K562 (cell line): ENCODE data around the gene NEUROD2. TPM values are rescaled to one million over a fixed set of nuclear protein-coding genes. Genes with fewer than 3 reads are reported as not detected.

Experiments
- BMI1 ChIP-seq: fragments of 150-350 bp; IDR thresholded peaks from 2 replicates; pipeline ENCODE4 v1.6.1; 2014; ENCODE audit warnings: low read length
- E2F5 ChIP-seq: sonication (generic); formaldehyde crosslinking; IDR thresholded peaks from 2 replicates; pipeline ENCODE4 v1.8.0; 2022; ENCODE audit warnings: mild to moderate bottlenecking, missing genetic modification reagents
- ELK3 ChIP-seq: fragments of 450-650 bp; formaldehyde crosslinking; IDR thresholded peaks from 2 replicates; pipeline ENCODE4 v1.4.0; 2020; ENCODE audit warnings: mild to moderate bottlenecking
- FUS ChIP-seq: fragments of 200-400 bp; formaldehyde crosslinking; optimal IDR thresholded peaks from 2 replicates; pipeline ENCODE3; 2017; ENCODE audit warnings: low read depth, low read length
- GATAD2A ChIP-seq: fragments of 450-650 bp; IDR thresholded peaks from 2 replicates; pipeline ENCODE4 v1.6.1; 2017
- GMEB1 ChIP-seq: fragments of 250-450 bp; sonication (Bioruptor Pico); IDR thresholded peaks from 2 replicates; pipeline ENCODE4 v1.4.0; 2020; ENCODE audit warnings: mild to moderate bottlenecking
- GTF2B ChIP-seq: IDR thresholded peaks from 2 replicates; pipeline ENCODE4 v1.6.1; 2011; ENCODE audit not compliant: insufficient read length; ENCODE audit errors: extremely low read depth
- HDGF ChIP-seq: fragments of 450-650 bp; IDR thresholded peaks from 2 replicates; pipeline ENCODE4 v1.6.1; 2016
- JUNB ChIP-seq: fragments of 450-650 bp; formaldehyde crosslinking; conservative IDR thresholded peaks from 2 replicates; pipeline ENCODE4 v1.4.0; 2020; ENCODE audit warnings: mild to moderate bottlenecking
- LCOR ChIP-seq: sonication (generic); formaldehyde crosslinking; IDR thresholded peaks from 2 replicates; pipeline ENCODE4 v1.8.0; 2022; ENCODE audit warnings: mild to moderate bottlenecking, missing genetic modification reagents
- MAZ ChIP-seq, 2 experiments: fragments of 450-650 bp in 1 of 2; sonication (generic) in 1 of 2; formaldehyde crosslinking; IDR thresholded peaks in 1 of 2; conservative IDR thresholded peaks in 1 of 2; 2 replicates each; pipeline versions ENCODE4 v1.4.0 to v1.5.0; 2020; ENCODE audit warnings: mild to moderate bottlenecking in 1 of 2, missing genetic modification reagents in 1 of 2
- PHTF2 ChIP-seq: fragments of 250-450 bp; sonication (Bioruptor Pico); IDR thresholded peaks from 2 replicates; pipeline ENCODE4 v1.5.0; 2021; ENCODE audit warnings: mild to moderate bottlenecking
- PTRF ChIP-seq: fragments of 450-650 bp; IDR thresholded peaks from 2 replicates; pipeline ENCODE4 v1.6.1; 2016; ENCODE audit warnings: mild to moderate bottlenecking, missing genetic modification characterization, missing compliant biosample characterization
- SMAD1 ChIP-seq: fragments of 150-350 bp; IDR thresholded peaks from 2 replicates; pipeline ENCODE4 v1.6.1; 2014; ENCODE audit warnings: low read length, low read depth; ENCODE audit not compliant: partially characterized antibody
- SRF ChIP-seq, 2 experiments: fragments of 250-450, 450-650 bp in 1 of 2; sonication (Bioruptor Pico) in 1 of 2; sonication (generic) in 1 of 2; formaldehyde crosslinking; IDR thresholded peaks; 2 replicates each; pipeline versions ENCODE4 v1.5.0 to v1.5.1; 2020 to 2022; ENCODE audit warnings: mild to moderate bottlenecking in 1 of 2, missing genetic modification reagents in 1 of 2
- TAF9B ChIP-seq: fragments of 450-650 bp; IDR thresholded peaks from 2 replicates; pipeline ENCODE4 v1.6.1; 2018; ENCODE audit warnings: mild to moderate bottlenecking; ENCODE audit not compliant: partially characterized antibody
- TGIF2 ChIP-seq: sonication (generic); formaldehyde crosslinking; IDR thresholded peaks from 2 replicates; pipeline ENCODE4 v1.8.1; 2022; ENCODE audit warnings: mild to moderate bottlenecking, missing genetic modification reagents, moderate library complexity
- XRCC5 ChIP-seq: fragments of 200-400 bp; formaldehyde crosslinking; IDR thresholded peaks from 2 replicates; pipeline ENCODE4 v1.6.1; 2017; ENCODE audit warnings: low read depth, mild to moderate bottlenecking, low read length
- ZBTB12 ChIP-seq: fragments of 250-450 bp; sonication (Bioruptor Pico); IDR thresholded peaks from 2 replicates; pipeline ENCODE4 v1.4.0; 2020
- ZNF224 ChIP-seq: sonication (generic); formaldehyde crosslinking; IDR thresholded peaks from 2 replicates; pipeline ENCODE4 v1.8.0; 2022; ENCODE audit warnings: mild to moderate bottlenecking, missing genetic modification reagents
- ZNF280A ChIP-seq: fragments of 450-650 bp; IDR thresholded peaks from 2 replicates; pipeline ENCODE4 v1.6.1; 2018; ENCODE audit warnings: mild to moderate bottlenecking, low read depth; ENCODE audit not compliant: partially characterized antibody
- ZNF551 ChIP-seq: fragments of 250-450 bp; sonication (Bioruptor Pico); IDR thresholded peaks from 2 replicates; pipeline ENCODE4 v1.5.0; 2021; ENCODE audit warnings: mild to moderate bottlenecking, moderate library complexity
- ZSCAN29 ChIP-seq: fragments of 450-650 bp; IDR thresholded peaks from 2 replicates; pipeline ENCODE4 v1.6.1; 2017
- polyA plus RNA-seq, 8 experiments: library from polyadenylated mRNA; depleted of rRNA in 4 of 8; stranded (reverse) in 5 of 8; unstranded in 3 of 8; fragments of >200 nt; fragmentation: Nextera tagmentation in 2 of 8; fragmentation: Illumina TruSeq in 1 of 8; extraction: Ambion mirVana in 2 of 8; extraction: Trizol in 1 of 8; gene quantifications; 2 replicates each; pipeline versions ENCODE4 v1.2.1 to v1.2.3, GENCODE V29; 2011 to 2014; ENCODE audit warnings: inconsistent platforms in 1 of 8, missing spikeins in 1 of 8
- total RNA-seq, 7 experiments: library from RNA; depleted of rRNA in 6 of 7; stranded (reverse); fragments of >200 nt in 6 of 7; fragmentation: Illumina TruSeq in 2 of 7; extraction: Trizol in 2 of 7; gene quantifications; 2 replicates each; pipeline versions ENCODE4 v1.2.1 to v1.2.3, GENCODE V29; 2011 to 2021; ENCODE audit warnings: low replicate concordance in 1 of 7

NEUROD2 gene
- total and polyA plus RNA-seq, 9 of the 15 experiments (the other 6 are each of a cell fraction or from before 2014, with no cell fraction given): not detected

GRCh38 chr17:39650121-39650579 is 42.4 kb upstream of the NEUROD2 start (continued):
- no peak for TF ChIP-seq ZBTB12 (CRISPR knock-in tag)
- no peak for TF ChIP-seq FUS
- no peak for TF ChIP-seq ZNF280A
- TF ChIP-seq SMAD1: no peak
- TF ChIP-seq TGIF2 (CRISPR knock-in tag): no peak
- no peak for TF ChIP-seq ZNF224 (CRISPR knock-in tag)
- peak; percentile 46; the same call in 1 of the 2 replicates for TF ChIP-seq XRCC5
- no peak; a peak in 1 of 4 replicates for TF ChIP-seq SRF (CRISPR knock-in tag; IDR thresholded peaks at IDR 0.05)
- TF ChIP-seq PTRF (tag): peak; percentile 31; the same call in 1 of the 2 replicates
- TF ChIP-seq GTF2B: no peak
- peak; percentile 20 to 70; a peak in 2 of 4 replicates for TF ChIP-seq MAZ (CRISPR knock-in tag; conservative IDR thresholded peaks at IDR 0.05 in 1 of 2, IDR thresholded peaks at IDR 0.05 in 1 of 2)
- 0 out of 2 replicates have a peak, but pooled peaks have one; percentile 45 for TF ChIP-seq JUNB
- no peak for TF ChIP-seq TAF9B
- peak; percentile 90 for TF ChIP-seq GATAD2A
- TF ChIP-seq GMEB1 (CRISPR knock-in tag): no peak; the same call in 1 of the 2 replicates
- TF ChIP-seq ZNF551 (CRISPR knock-in tag): no peak
- TF ChIP-seq HDGF: no peak; the same call in 1 of the 2 replicates
- TF ChIP-seq BMI1: no peak
- TF ChIP-seq ELK3: 0 out of 2 replicates have a peak, but pooled peaks have one; percentile 9
- TF ChIP-seq E2F5 (CRISPR knock-in tag): no peak
- TF ChIP-seq PHTF2 (CRISPR knock-in tag): no peak
- no peak for TF ChIP-seq ZSCAN29
- no peak for TF ChIP-seq LCOR
